Measurements from ENCODE around the gene PRKAB1. TPM values are rescaled to one million over a fixed set of nuclear protein-coding genes. Genes with fewer than 3 reads are reported as not detected.
"Not testable (repeated sequence)": the region's sequence is repeated elsewhere in the genome, so short reads cannot be mapped to it uniquely, and the experiment has no call there.

The PRKAB1 gene
- total and polyA plus RNA-seq, 7 donors: 18.5 to 52.5 (median 31.4) TPM

- Histone ChIP-seq H3K4me1 (no peaks in the 10 kb centered on the region), H3K36me3 (no peaks in the 10 kb centered on the region), H3K4me3 (no peak overlapping the region), H3K9me3 (no peaks in the 10 kb centered on the region), H3K27ac (no peak overlapping the region), H3K27me3 (no peaks in the 10 kb centered on the region)
- intact Hi-C loops (cut with DNase I): no loop called here
- WGBS, 2 donors: 97 to 98% methylated on average over 11 of the region's 11 CpGs
- no peak for DNase-seq
- TF ChIP-seq CTCF (IDR thresholded peaks at IDR 0.05) (no peak), POLR2AphosphoS5 (IDR thresholded peaks at IDR 0.05) (no peak), POLR2A (IDR thresholded peaks at IDR 0.05) (no peak), EP300 (IDR thresholded peaks at IDR 0.05) (no peak)
These were observed 31.3 kb downstream of the PRKAB1 start for GRCh38 chr12:119699199-119699760.

- intact Hi-C loops (cut with DNase I): no loop called here
These were observed 32.1 kb downstream of the PRKAB1 start for GRCh38 chr12:119700078-119700477.

GRCh38 chr12:119704065-119704747, 36.3 kb downstream of the PRKAB1 start:
- TF ChIP-seq EP300 (IDR thresholded peaks at IDR 0.05): no peak
- TF ChIP-seq POLR2AphosphoS5 (IDR thresholded peaks at IDR 0.05): no peak
- TF ChIP-seq POLR2A (IDR thresholded peaks at IDR 0.05): no peak
- no peak for TF ChIP-seq CTCF (IDR thresholded peaks at IDR 0.05)
- WGBS, 2 donors: 92 to 95% methylated on average over 16 of the region's 16 CpGs
- Histone ChIP-seq H3K9me3 (no peaks in the 10 kb centered on the region), H3K4me1 (no peaks in the 10 kb centered on the region), H3K27me3 (no peaks in the 10 kb centered on the region), H3K4me3 (no peak overlapping the region), H3K36me3 (no peaks in the 10 kb centered on the region), H3K27ac (no peak overlapping the region)
- intact Hi-C loops (cut with DNase I): no loop called here
- no peak for DNase-seq

More at GRCh38 chr12:119700078-119700477, 32.1 kb downstream of the PRKAB1 start:
- no peaks in the 10 kb centered on the region for H3K36me3 ChIP-seq
- no peak overlapping the region for H3K4me3 ChIP-seq
- H3K27me3 ChIP-seq: no peaks in the 10 kb centered on the region
- no peak for DNase-seq
- no peaks in the 10 kb centered on the region for H3K9me3 ChIP-seq
- TF ChIP-seq CTCF (IDR thresholded peaks at IDR 0.05) (no peak), EP300 (IDR thresholded peaks at IDR 0.05) (no peak), POLR2A (IDR thresholded peaks at IDR 0.05) (no peak), POLR2AphosphoS5 (IDR thresholded peaks at IDR 0.05) (no peak)
- H3K27ac ChIP-seq: no peak overlapping the region
- WGBS, 2 donors: 97 to 98% methylated on average over 6 of the region's 6 CpGs
- no peaks in the 10 kb centered on the region for H3K4me1 ChIP-seq

- H3K9me3 ChIP-seq: no peaks in the 10 kb centered on the region
- no peak overlapping the region for H3K27ac ChIP-seq
- no peaks in the 10 kb centered on the region for H3K4me1 ChIP-seq
- no peaks in the 10 kb centered on the region for H3K27me3 ChIP-seq
- intact Hi-C loops (cut with DNase I): no loop called here
- no peak for DNase-seq
- WGBS, 2 donors: 94 to 95% methylated on average over 7 of the region's 7 CpGs
- TF ChIP-seq POLR2A (IDR thresholded peaks at IDR 0.05) (no peak), EP300 (IDR thresholded peaks at IDR 0.05) (no peak), CTCF (IDR thresholded peaks at IDR 0.05) (no peak)
- H3K4me3 ChIP-seq: no peak overlapping the region
- no peaks in the 10 kb centered on the region for H3K36me3 ChIP-seq
These were observed 37.2 kb downstream of the PRKAB1 start for GRCh38 chr12:119705182-119705581.

GRCh38 chr12:119706427-119706826, 38.5 kb downstream of the PRKAB1 start:
- H3K4me1 ChIP-seq; H3K4me3 ChIP-seq; DNase-seq; H3K27me3 ChIP-seq; H3K27ac ChIP-seq; H3K9me3 ChIP-seq; H3K36me3 ChIP-seq; intact Hi-C loops (cut with DNase I): not testable (repeated sequence)
- 97 to 100% methylated on average over 1 of the region's 1 CpG for WGBS, 2 donors

Measured in sigmoid colon (tissue), 7 donors.